ENCODE measurements around the gene RNF43.

Gene RNF43

GRCh38 chr17:58381124-58382035 lies 36.0 kb downstream of the RNF43 start:
- DNase-seq (ENCODE audit: low read depth in 2 of 2): no peak

- DNase-seq (ENCODE audit: low read depth in 2 of 2): no peak
These were observed 36.9 kb downstream of the RNF43 start for GRCh38 chr17:58380207-58381123.

GRCh38 chr17:58379511-58379824 lies 37.9 kb downstream of the RNF43 start:
- DNase-seq (ENCODE audit: low read depth in 2 of 2): no peak

GRCh38 chr17:58378733-58379510 lies 38.4 kb downstream of the RNF43 start:
- DNase-seq (ENCODE audit: low read depth in 2 of 2): no peak

GRCh38 chr17:58377661-58378060 lies 39.7 kb downstream of the RNF43 start:
- DNase-seq (ENCODE audit: low read depth in 2 of 2): no peak

- DNase-seq (ENCODE audit: low read depth in 2 of 2): no peak
These were observed 40.2 kb downstream of the RNF43 start for GRCh38 chr17:58377093-58377601.

- no peak for DNase-seq (ENCODE audit: low read depth in 2 of 2)
These were observed 40.8 kb downstream of the RNF43 start for GRCh38 chr17:58376472-58377000.

- DNase-seq (ENCODE audit: low read depth in 2 of 2): no peak
These were observed 41.5 kb downstream of the RNF43 start for GRCh38 chr17:58375811-58376210.

GRCh38 chr17:58375256-58375655 lies 42.1 kb downstream of the RNF43 start:
- DNase-seq (ENCODE audit: low read depth in 2 of 2): no peak

- DNase-seq (ENCODE audit: low read depth in 2 of 2): no peak
These were observed 43.4 kb downstream of the RNF43 start for GRCh38 chr17:58373923-58374322.

- no peak for DNase-seq (ENCODE audit: low read depth in 2 of 2)
These were observed 44.3 kb downstream of the RNF43 start for GRCh38 chr17:58373003-58373402.

- no peak for DNase-seq (ENCODE audit: low read depth in 2 of 2)
These were observed 45.9 kb downstream of the RNF43 start for GRCh38 chr17:58371300-58371950.

- DNase-seq (ENCODE audit: low read depth in 2 of 2): no peak
These were observed 46.6 kb downstream of the RNF43 start for GRCh38 chr17:58370716-58371115.

GRCh38 chr17:58370309-58370708 lies 47.0 kb downstream of the RNF43 start:
- no peak for DNase-seq (ENCODE audit: low read depth in 2 of 2)

- DNase-seq (ENCODE audit: low read depth in 2 of 2): no peak
These were observed 47.9 kb downstream of the RNF43 start for GRCh38 chr17:58369214-58370031.

GRCh38 chr17:58368860-58369213 lies 48.5 kb downstream of the RNF43 start:
- no peak for DNase-seq (ENCODE audit: low read depth in 2 of 2)

All from stimulated activated CD4-positive, alpha-beta T cell treated with anti-CD3 and anti-CD28 coated beads, Interleukin-12 subunit alpha, Interleukin-12 subunit beta, amount 100 ng/mL, for 24 hours (primary cell).